ENCODE results near the gene RPE. TPM values are rescaled to one million over a fixed set of nuclear protein-coding genes. Genes with fewer than 3 reads are reported as not detected.

RPE gene
- total RNA-seq, 1 experiment from 2014 or later, result 67.8 TPM

DNA sequence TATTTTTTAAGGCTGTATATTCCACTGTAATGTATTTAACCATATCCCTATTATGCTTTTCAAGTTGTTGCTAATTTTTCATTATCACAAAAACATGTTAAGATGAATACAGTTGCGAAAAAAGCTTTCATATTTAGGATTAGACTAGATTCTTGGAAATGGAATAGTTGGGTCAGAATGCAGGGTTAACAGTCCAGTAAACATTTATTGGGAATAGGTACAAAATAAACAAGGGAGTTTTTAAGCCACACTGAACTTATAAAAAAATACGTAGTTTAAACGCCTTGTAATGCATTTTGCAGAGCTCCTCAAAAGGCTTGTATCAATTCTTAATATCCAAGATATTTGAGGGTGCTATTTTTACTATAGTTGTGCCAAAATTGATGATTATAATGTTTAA, 35.6 kb downstream of the RPE start:
- Histone ChIP-seq H3K14ac (ENCODE audit: insufficient read depth, low read length) (no peak overlapping the region), H4K8ac (replicated peaks; ENCODE audit: insufficient read length, low read depth, low read length) (no peak overlapping the region), H2AK5ac (ENCODE audit: insufficient read length, low read length) (no peak overlapping the region), H4K5ac (ENCODE audit: insufficient read length, low read depth, low read length) (no peak overlapping the region), H3K27ac (ENCODE audit: insufficient read length, low read depth, low read length) (no peak overlapping the region), H2BK15ac (ENCODE audit: low read depth, low read length) (no peak overlapping the region), H3T11ph (ENCODE audit: low read length) (no peak overlapping the region), H3K23ac (ENCODE audit: insufficient read length, low read depth, low read length) (no peak overlapping the region), H3K23me2 (ENCODE audit: insufficient read length, low read depth, low read length, poor library complexity, severe bottlenecking) (no peaks in the 10 kb centered on the region), H2BK120ac (ENCODE audit: low read depth, low read length, poor library complexity, severe bottlenecking) (no peak overlapping the region), H4K91ac (ENCODE audit: insufficient read length, low read depth, low read length) (no peak overlapping the region), H3K9ac (ENCODE audit: extremely low read depth, insufficient read length, low read length) (no peak overlapping the region), H2BK20ac (ENCODE audit: low read depth, low read length, poor library complexity, severe bottlenecking) (no peak overlapping the region), H3K56ac (ENCODE audit: insufficient read length, low read depth, low read length) (no peak overlapping the region), H3K79me1 (ENCODE audit: insufficient read depth, low read depth, low read length, poor library complexity, severe bottlenecking) (no peaks in the 10 kb centered on the region), H3K4ac (ENCODE audit: low read depth, low read length) (no peak overlapping the region), H2BK5ac (ENCODE audit: insufficient read length, low read length) (no peak overlapping the region), H2AFZ (ENCODE audit: low read length) (no peak overlapping the region), H3K18ac (ENCODE audit: insufficient read length, low read depth, low read length) (no peak overlapping the region), H2BK12ac (ENCODE audit: insufficient read length, low read depth, low read length) (no peak overlapping the region), H3K4me2 (ENCODE audit: insufficient read depth, insufficient read length, low read length) (no peak overlapping the region), H3K79me2 (ENCODE audit: insufficient read depth, low read length) (no peaks in the 10 kb centered on the region), H3K9me3 (ENCODE audit: control insufficient read depth, low read depth, low read length) (no peaks in the 10 kb centered on the region), H3K4me1 (ENCODE audit: insufficient read depth, low read length) (no peaks in the 10 kb centered on the region), H4K20me1 (ENCODE audit: control insufficient read depth, insufficient read depth, insufficient read length) (no peaks in the 10 kb centered on the region), H3K27me3 (ENCODE audit: insufficient read depth, low read length) (no peaks in the 10 kb centered on the region)
- H3K4me3 Mint-ChIP-seq, result no peak overlapping the region
- H3K27me3 Mint-ChIP-seq (ENCODE audit: low read depth), result 0 out of 2 replicates have a peak, but pooled peaks cover 1% of the 10 kb centered on the region
- DNase-seq, result no peak
- H3K9me3 Mint-ChIP-seq, result no peaks in the 10 kb centered on the region; a peak in 1 of 5 replicates
- TF ChIP-seq, protein P1, sequence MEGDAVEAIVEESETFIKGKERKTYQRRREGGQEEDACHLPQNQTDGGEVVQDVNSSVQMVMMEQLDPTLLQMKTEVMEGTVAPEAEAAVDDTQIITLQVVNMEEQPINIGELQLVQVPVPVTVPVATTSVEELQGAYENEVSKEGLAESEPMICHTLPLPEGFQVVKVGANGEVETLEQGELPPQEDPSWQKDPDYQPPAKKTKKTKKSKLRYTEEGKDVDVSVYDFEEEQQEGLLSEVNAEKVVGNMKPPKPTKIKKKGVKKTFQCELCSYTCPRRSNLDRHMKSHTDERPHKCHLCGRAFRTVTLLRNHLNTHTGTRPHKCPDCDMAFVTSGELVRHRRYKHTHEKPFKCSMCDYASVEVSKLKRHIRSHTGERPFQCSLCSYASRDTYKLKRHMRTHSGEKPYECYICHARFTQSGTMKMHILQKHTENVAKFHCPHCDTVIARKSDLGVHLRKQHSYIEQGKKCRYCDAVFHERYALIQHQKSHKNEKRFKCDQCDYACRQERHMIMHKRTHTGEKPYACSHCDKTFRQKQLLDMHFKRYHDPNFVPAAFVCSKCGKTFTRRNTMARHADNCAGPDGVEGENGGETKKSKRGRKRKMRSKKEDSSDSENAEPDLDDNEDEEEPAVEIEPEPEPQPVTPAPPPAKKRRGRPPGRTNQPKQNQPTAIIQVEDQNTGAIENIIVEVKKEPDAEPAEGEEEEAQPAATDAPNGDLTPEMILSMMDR (conservative IDR thresholded peaks at IDR 0.05), result no peak
- no peaks in the 10 kb centered on the region for H3K4me1 Mint-ChIP-seq
- H3K27ac Mint-ChIP-seq, result no peak overlapping the region
- WGBS (ENCODE audit: extremely low coverage, insufficient read length, low lambda C conversion rate), result no CpG with 5 or more reads among the region's 3 CpGs
- H3K36me3 Mint-ChIP-seq (ENCODE audit: insufficient read depth in 1 of 3, low read depth in 3 of 3), result no peaks in the 10 kb centered on the region

Data from H9 (cell line).